Mammary epithelial cell (primary cell): Measurements from ENCODE around the gene USP6.

Experiments
- CTCF ChIP-seq, 2 donors: IDR thresholded peaks in 1 of 2; conservative IDR thresholded peaks in 1 of 2; 2 replicates each; pipeline ENCODE4 v1.5.1; 2011 to 2012; ENCODE audit warnings: inconsistent platforms in 2 of 2, low read length in 2 of 2, mild to moderate bottlenecking in 2 of 2, control low read depth in 1 of 2, low read depth in 1 of 2; ENCODE audit not compliant: insufficient read depth in 1 of 2; ENCODE audit errors: extremely low read depth in 1 of 2
- EZH2 ChIP-seq: IDR thresholded peaks from 2 replicates; pipeline ENCODE4 v1.6.1; 2012; ENCODE audit warnings: low read length, inconsistent platforms, borderline replicate concordance

GRCh38 chr17:5181509-5182305, 65.9 kb downstream of the USP6 start:
- TF ChIP-seq CTCF (conservative IDR thresholded peaks at IDR 0.05 in 1 of 2, IDR thresholded peaks at IDR 0.05 in 1 of 2; ENCODE audit: extremely low read depth in 1 of 2, insufficient read depth in 1 of 2, low read depth in 1 of 2, low read length in 2 of 2) (no peak), EZH2 (no peak)
